ENCODE results near the gene EPHA10.

EPHA10 gene

DNA sequence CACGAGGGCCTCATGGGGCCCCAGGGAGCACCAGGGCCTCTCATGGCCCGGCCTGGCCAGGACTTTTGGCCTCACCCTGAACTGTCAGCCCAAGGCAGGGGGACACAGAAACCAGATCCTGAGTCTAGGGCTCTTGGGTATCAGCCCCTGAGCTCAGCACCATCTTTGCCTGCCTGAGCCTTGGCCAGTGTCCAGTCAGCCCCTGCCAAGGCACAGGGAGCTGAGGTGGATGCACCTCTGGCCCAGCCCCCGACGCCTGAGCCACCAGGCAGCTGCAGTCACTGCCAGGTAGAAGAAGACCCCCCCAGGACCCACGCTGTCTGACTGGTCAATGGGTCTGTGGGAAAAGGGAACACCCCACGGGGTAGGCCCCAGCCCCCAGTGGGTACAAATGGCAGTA, 47.3 kb downstream of the EPHA10 start:
- no peaks in the 10 kb centered on the region for H3K27me3 ChIP-seq (ENCODE audit: insufficient read depth, low read length, poor library complexity, severe bottlenecking)
- no peaks in the 10 kb centered on the region for H4K20me1 ChIP-seq (ENCODE audit: insufficient read depth, low read length, poor library complexity, severe bottlenecking)
- H3K9ac ChIP-seq (ENCODE audit: low read depth, low read length, poor library complexity, severe bottlenecking): no peak overlapping the region
- H3F3A ChIP-seq (ENCODE audit: low read depth): no peaks in the 10 kb centered on the region
- no peaks in the 10 kb centered on the region for H3K4me1 ChIP-seq (ENCODE audit: insufficient read depth, low read length, poor library complexity, severe bottlenecking)
- no peaks in the 10 kb centered on the region for H3K9me2 ChIP-seq (replicated peaks; ENCODE audit: low read depth, low read length)
- no peaks in the 10 kb centered on the region for H3K79me2 ChIP-seq (ENCODE audit: insufficient read depth, low read length)
- no peaks in the 10 kb centered on the region for H3K9me3 ChIP-seq (ENCODE audit: insufficient read depth, low read depth, low read length)
- H3K4me3 ChIP-seq (ENCODE audit: low read length, poor library complexity, severe bottlenecking): no peak overlapping the region
- H2AFZ ChIP-seq (ENCODE audit: low read length): no peak overlapping the region
- no peaks in the 10 kb centered on the region for H3K36me3 ChIP-seq (ENCODE audit: insufficient read depth, low read length)
- no peak overlapping the region for H3K4me2 ChIP-seq (ENCODE audit: low read depth, low read length, poor library complexity, severe bottlenecking)
- TF ChIP-seq, protein P1, sequence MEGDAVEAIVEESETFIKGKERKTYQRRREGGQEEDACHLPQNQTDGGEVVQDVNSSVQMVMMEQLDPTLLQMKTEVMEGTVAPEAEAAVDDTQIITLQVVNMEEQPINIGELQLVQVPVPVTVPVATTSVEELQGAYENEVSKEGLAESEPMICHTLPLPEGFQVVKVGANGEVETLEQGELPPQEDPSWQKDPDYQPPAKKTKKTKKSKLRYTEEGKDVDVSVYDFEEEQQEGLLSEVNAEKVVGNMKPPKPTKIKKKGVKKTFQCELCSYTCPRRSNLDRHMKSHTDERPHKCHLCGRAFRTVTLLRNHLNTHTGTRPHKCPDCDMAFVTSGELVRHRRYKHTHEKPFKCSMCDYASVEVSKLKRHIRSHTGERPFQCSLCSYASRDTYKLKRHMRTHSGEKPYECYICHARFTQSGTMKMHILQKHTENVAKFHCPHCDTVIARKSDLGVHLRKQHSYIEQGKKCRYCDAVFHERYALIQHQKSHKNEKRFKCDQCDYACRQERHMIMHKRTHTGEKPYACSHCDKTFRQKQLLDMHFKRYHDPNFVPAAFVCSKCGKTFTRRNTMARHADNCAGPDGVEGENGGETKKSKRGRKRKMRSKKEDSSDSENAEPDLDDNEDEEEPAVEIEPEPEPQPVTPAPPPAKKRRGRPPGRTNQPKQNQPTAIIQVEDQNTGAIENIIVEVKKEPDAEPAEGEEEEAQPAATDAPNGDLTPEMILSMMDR (conservative IDR thresholded peaks at IDR 0.05; ENCODE audit: low read length): no peak
- TF ChIP-seq EZH2phosphoT487 (IDR thresholded peaks at IDR 0.05; ENCODE audit: borderline replicate concordance): no peak

DNA sequence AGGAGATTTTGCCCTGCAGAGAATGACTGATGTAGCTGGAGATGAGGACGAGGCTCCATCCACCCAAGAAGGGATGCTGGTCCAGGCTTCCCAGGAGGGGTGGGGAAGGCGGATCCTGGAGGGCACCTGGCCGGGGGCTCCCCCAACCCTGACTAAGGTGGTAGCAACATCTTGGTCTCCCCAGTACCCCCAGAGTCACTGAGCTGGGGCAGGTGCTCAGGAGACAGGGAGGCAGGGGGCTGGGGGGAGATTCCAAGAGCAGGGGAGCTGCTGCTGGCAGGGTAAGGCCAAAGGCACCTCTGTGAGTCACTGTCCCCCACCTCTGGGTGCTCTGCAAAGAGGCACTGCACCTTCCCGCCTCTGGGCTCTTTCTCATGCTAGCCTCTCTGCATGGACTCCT, 48.6 kb downstream of the EPHA10 start:
- Histone ChIP-seq H3K9me3 (ENCODE audit: insufficient read depth, low read depth, low read length) (no peaks in the 10 kb centered on the region), H3K27me3 (ENCODE audit: insufficient read depth, low read length, poor library complexity, severe bottlenecking) (no peaks in the 10 kb centered on the region), H3K4me3 (ENCODE audit: low read length, poor library complexity, severe bottlenecking) (no peak overlapping the region), H2AFZ (ENCODE audit: low read length) (no peak overlapping the region), H3K4me2 (ENCODE audit: low read depth, low read length, poor library complexity, severe bottlenecking) (no peak overlapping the region), H3K36me3 (ENCODE audit: insufficient read depth, low read length) (no peaks in the 10 kb centered on the region), H4K20me1 (ENCODE audit: insufficient read depth, low read length, poor library complexity, severe bottlenecking) (no peaks in the 10 kb centered on the region), H3K9ac (ENCODE audit: low read depth, low read length, poor library complexity, severe bottlenecking) (no peak overlapping the region), H3K9me2 (replicated peaks; ENCODE audit: low read depth, low read length) (no peaks in the 10 kb centered on the region), H3K79me2 (ENCODE audit: insufficient read depth, low read length) (no peaks in the 10 kb centered on the region), H3K4me1 (ENCODE audit: insufficient read depth, low read length, poor library complexity, severe bottlenecking) (no peaks in the 10 kb centered on the region), H3F3A (ENCODE audit: low read depth) (no peaks in the 10 kb centered on the region)
- TF ChIP-seq, protein P1 (conservative IDR thresholded peaks at IDR 0.05; ENCODE audit: low read length): no peak
- no peak for TF ChIP-seq EZH2phosphoT487 (IDR thresholded peaks at IDR 0.05; ENCODE audit: borderline replicate concordance)

DNA sequence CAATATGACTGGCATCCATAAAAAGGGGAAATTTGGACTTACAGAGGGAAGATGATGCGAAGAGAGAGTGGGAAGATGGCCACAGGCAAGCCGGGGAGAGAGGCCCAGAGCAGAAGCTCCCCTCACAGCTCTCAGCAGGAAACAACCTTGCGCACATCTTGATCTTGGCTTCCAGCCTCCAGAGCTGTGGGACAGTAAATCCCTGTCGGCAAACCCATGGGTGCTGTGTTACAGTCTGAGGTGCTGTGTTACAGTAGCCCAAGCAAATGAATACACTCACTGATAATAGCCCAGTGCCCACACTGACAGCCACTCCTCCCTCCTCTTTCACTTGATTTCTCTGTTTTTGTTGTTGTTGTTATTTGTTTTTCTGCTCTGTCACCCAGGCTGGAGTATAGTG, 50.2 kb downstream of the EPHA10 start:
- Histone ChIP-seq H3K27me3 (ENCODE audit: insufficient read depth, low read length, poor library complexity, severe bottlenecking) (no peaks in the 10 kb centered on the region), H3F3A (ENCODE audit: low read depth) (no peaks in the 10 kb centered on the region), H3K4me2 (ENCODE audit: low read depth, low read length, poor library complexity, severe bottlenecking) (no peak overlapping the region), H3K9me2 (replicated peaks; ENCODE audit: low read depth, low read length) (no peaks in the 10 kb centered on the region), H3K4me3 (ENCODE audit: low read length, poor library complexity, severe bottlenecking) (no peak overlapping the region), H4K20me1 (ENCODE audit: insufficient read depth, low read length, poor library complexity, severe bottlenecking) (no peaks in the 10 kb centered on the region), H2AFZ (ENCODE audit: low read length) (no peak overlapping the region), H3K36me3 (ENCODE audit: insufficient read depth, low read length) (peaks cover 10% of the 10 kb centered on the region; the same call in 1 of the 2 replicates), H3K4me1 (ENCODE audit: insufficient read depth, low read length, poor library complexity, severe bottlenecking) (no peaks in the 10 kb centered on the region), H3K9me3 (ENCODE audit: insufficient read depth, low read depth, low read length) (no peaks in the 10 kb centered on the region), H3K79me2 (ENCODE audit: insufficient read depth, low read length) (no peaks in the 10 kb centered on the region), H3K9ac (ENCODE audit: low read depth, low read length, poor library complexity, severe bottlenecking) (no peak overlapping the region)
- TF ChIP-seq, protein P1 (conservative IDR thresholded peaks at IDR 0.05; ENCODE audit: low read length): no peak
- TF ChIP-seq EZH2phosphoT487 (IDR thresholded peaks at IDR 0.05; ENCODE audit: borderline replicate concordance): no peak
